Upper lobe of left lung (tissue), 4 donors: ENCODE results near the gene MOB2.

Source experiments
- CTCF ChIP-seq, 6 experiments: fragments of 450-650 bp in 4 of 6; fragments of 200-600 bp in 2 of 6; sonication (generic) in 2 of 6; IDR thresholded peaks; one replicate each; pipeline ENCODE4 v1.5.1; 2016 to 2019; ENCODE audit warnings: antibody characterized with exemption in 6 of 6
- EP300 ChIP-seq, 4 donors: sonication (generic); formaldehyde crosslinking; IDR thresholded peaks; one replicate each; pipeline ENCODE4 v1.5.1; 2017; ENCODE audit warnings: antibody characterized with exemption in 4 of 4, control low read depth in 2 of 4
- POLR2A ChIP-seq, 4 donors: fragments of 450-650 bp; IDR thresholded peaks; one replicate each; pipeline ENCODE4 v1.5.1; 2016 to 2017; ENCODE audit warnings: antibody characterized with exemption in 4 of 4, mild to moderate bottlenecking in 2 of 4
- POLR2AphosphoS5 ChIP-seq, 2 donors: sonication (generic); formaldehyde crosslinking; IDR thresholded peaks; one replicate each; pipeline ENCODE4 v1.5.1; 2017; ENCODE audit warnings: antibody characterized with exemption in 2 of 2

GRCh38 chr11:1440066-1440465 lies 46.5 kb downstream of the MOB2 start:
- TF ChIP-seq CTCF (IDR thresholded peaks at IDR 0.05): no peak
- no peak for TF ChIP-seq POLR2A (IDR thresholded peaks at IDR 0.05)
- no peak for TF ChIP-seq POLR2AphosphoS5 (IDR thresholded peaks at IDR 0.05)
- no peak for TF ChIP-seq EP300 (IDR thresholded peaks at IDR 0.05)
